GM12878 (cell line): Measurements from ENCODE around the gene LILRB2.
"Not testable (repeated sequence)": the region's sequence is repeated elsewhere in the genome, so short reads cannot be mapped to it uniquely, and the experiment has no call there.

Source experiments
- CREB1 ChIP-seq: IDR thresholded peaks from 2 replicates; pipeline ENCODE4 v1.6.1; 2012; ENCODE audit warnings: low read depth, mild to moderate bottlenecking, inconsistent platforms
- ESRRA ChIP-seq: IDR thresholded peaks from 2 replicates; pipeline ENCODE4 v1.6.1; 2012; ENCODE audit warnings: mild to moderate bottlenecking, low read length, improper control_type of control experiment
- EZH2 ChIP-seq: IDR thresholded peaks from 2 replicates; pipeline ENCODE4 v1.6.1; 2012; ENCODE audit warnings: low read depth, mild to moderate bottlenecking, control low read depth, inconsistent platforms, low read length, borderline replicate concordance; ENCODE audit not compliant: control insufficient read depth
- GATAD2B ChIP-seq: fragments of 450-650 bp; conservative IDR thresholded peaks from 2 replicates; pipeline ENCODE4 v1.6.1; 2017; ENCODE audit warnings: low read depth, mild to moderate bottlenecking, moderate library complexity
- HDAC2 ChIP-seq: fragments of 200-600 bp; sonication (generic); IDR thresholded peaks from 2 replicates; pipeline ENCODE4 v1.6.1; 2017
- JUNB ChIP-seq: IDR thresholded peaks from 2 replicates; pipeline ENCODE4 v1.6.1; 2016; ENCODE audit warnings: antibody characterized with exemption, mild to moderate bottlenecking
- RAD21 ChIP-seq: IDR thresholded peaks from 2 replicates; pipeline ENCODE4 v1.6.1; 2011; ENCODE audit warnings: mild to moderate bottlenecking, low read depth, low read length, moderate library complexity; ENCODE audit not compliant: insufficient read depth
- RUNX3 ChIP-seq: IDR thresholded peaks from 2 replicates; pipeline ENCODE4 v1.6.1; 2012; ENCODE audit warnings: low read length, inconsistent platforms
- SPI1 ChIP-seq: IDR thresholded peaks from 2 replicates; pipeline ENCODE4 v1.6.1; 2011; ENCODE audit warnings: low read depth, mild to moderate bottlenecking, low read length, moderate library complexity, borderline replicate concordance; ENCODE audit not compliant: insufficient read depth
- TF ChIP-seq, protein P1 (sequence below), 3 experiments: IDR thresholded peaks in 2 of 3; conservative IDR thresholded peaks in 1 of 3; 2 replicates each; pipeline ENCODE4 v1.5.1; 2011; ENCODE audit warnings: low read depth in 3 of 3, low read length in 3 of 3, mild to moderate bottlenecking in 3 of 3, control low read depth in 2 of 3, moderate library complexity in 2 of 3, inconsistent platforms in 1 of 3, mixed read lengths in 1 of 3; ENCODE audit not compliant: control insufficient read depth in 2 of 3, insufficient read depth in 1 of 3; ENCODE audit errors: extremely low read depth in 1 of 3

GRCh38 chr19:54242646-54243045, 38.3 kb downstream of the LILRB2 start, which contains the start of gene LILRA6:
- TF ChIP-seq EZH2, RAD21, GATAD2B, RUNX3, ESRRA, CREB1, HDAC2, JUNB, SPI1: not testable (repeated sequence)
- TF ChIP-seq, protein P1, sequence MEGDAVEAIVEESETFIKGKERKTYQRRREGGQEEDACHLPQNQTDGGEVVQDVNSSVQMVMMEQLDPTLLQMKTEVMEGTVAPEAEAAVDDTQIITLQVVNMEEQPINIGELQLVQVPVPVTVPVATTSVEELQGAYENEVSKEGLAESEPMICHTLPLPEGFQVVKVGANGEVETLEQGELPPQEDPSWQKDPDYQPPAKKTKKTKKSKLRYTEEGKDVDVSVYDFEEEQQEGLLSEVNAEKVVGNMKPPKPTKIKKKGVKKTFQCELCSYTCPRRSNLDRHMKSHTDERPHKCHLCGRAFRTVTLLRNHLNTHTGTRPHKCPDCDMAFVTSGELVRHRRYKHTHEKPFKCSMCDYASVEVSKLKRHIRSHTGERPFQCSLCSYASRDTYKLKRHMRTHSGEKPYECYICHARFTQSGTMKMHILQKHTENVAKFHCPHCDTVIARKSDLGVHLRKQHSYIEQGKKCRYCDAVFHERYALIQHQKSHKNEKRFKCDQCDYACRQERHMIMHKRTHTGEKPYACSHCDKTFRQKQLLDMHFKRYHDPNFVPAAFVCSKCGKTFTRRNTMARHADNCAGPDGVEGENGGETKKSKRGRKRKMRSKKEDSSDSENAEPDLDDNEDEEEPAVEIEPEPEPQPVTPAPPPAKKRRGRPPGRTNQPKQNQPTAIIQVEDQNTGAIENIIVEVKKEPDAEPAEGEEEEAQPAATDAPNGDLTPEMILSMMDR (IDR thresholded peaks at IDR 0.05 in 2 of 3, conservative IDR thresholded peaks at IDR 0.05 in 1 of 3; ENCODE audit: control insufficient read depth in 2 of 3, extremely low read depth in 1 of 3, insufficient read depth in 1 of 3, low read depth in 3 of 3, low read length in 3 of 3), result not testable (repeated sequence)
